Measurements from ENCODE around the gene GYS2. TPM values are rescaled to one million over a fixed set of nuclear protein-coding genes. Genes with fewer than 3 reads are reported as not detected.

GYS2 gene
- total and polyA plus RNA-seq, 9 donors, result 0.12 TPM; not detected in 8

DNA sequence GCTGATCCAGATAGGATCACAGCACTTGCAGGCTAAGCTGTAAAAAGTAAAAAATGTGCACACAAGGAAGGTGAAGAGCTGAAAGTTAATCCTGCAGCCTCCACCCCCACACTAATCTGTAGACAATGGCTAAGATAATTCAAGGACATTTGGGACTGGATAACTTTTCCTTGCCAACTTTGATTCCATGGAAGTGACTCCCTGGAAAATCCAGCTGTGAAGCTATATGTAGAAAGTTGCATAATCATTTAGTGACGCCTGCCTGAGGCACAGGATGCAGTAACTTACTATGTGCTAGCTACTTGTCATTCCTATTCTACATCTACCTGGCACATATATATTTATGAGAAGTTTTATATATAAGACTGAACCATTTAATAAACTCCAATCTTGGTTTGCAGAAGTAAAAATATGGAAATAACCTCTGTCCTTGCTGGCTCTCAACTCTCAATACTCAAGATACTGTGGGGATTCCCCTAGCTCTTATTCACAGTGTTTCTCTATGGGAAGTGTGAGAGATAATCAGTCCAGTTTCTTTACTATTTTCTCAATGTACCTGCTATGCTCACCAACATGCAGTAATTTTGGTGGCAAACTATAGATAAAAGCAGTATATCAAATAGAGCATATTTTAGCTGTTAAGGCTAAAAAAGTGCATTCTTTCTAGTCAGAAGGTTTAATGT lies 38.2 kb upstream of the GYS2 start:
- no peak for DNase-seq
- intact Hi-C loops (cut with DNase I), result no loop called here
- H3K27ac ChIP-seq, result no peak overlapping the region
- no peaks in the 10 kb centered on the region for H3K27me3 ChIP-seq
- 61 to 64% (median 62%) methylated on average over 1 of the region's 1 CpG for WGBS, 3 donors
- no peaks in the 10 kb centered on the region for H3K36me3 ChIP-seq
- H3K4me3 ChIP-seq, result no peak overlapping the region
- no peaks in the 10 kb centered on the region for H3K9me3 ChIP-seq
- H3K4me1 ChIP-seq (ENCODE audit: insufficient read depth), result peaks cover 2% of the 10 kb centered on the region
- TF ChIP-seq POLR2A (IDR thresholded peaks at IDR 0.05), result no peak
- TF ChIP-seq, protein P1, sequence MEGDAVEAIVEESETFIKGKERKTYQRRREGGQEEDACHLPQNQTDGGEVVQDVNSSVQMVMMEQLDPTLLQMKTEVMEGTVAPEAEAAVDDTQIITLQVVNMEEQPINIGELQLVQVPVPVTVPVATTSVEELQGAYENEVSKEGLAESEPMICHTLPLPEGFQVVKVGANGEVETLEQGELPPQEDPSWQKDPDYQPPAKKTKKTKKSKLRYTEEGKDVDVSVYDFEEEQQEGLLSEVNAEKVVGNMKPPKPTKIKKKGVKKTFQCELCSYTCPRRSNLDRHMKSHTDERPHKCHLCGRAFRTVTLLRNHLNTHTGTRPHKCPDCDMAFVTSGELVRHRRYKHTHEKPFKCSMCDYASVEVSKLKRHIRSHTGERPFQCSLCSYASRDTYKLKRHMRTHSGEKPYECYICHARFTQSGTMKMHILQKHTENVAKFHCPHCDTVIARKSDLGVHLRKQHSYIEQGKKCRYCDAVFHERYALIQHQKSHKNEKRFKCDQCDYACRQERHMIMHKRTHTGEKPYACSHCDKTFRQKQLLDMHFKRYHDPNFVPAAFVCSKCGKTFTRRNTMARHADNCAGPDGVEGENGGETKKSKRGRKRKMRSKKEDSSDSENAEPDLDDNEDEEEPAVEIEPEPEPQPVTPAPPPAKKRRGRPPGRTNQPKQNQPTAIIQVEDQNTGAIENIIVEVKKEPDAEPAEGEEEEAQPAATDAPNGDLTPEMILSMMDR (IDR thresholded peaks at IDR 0.05), result no peak
- TF ChIP-seq EP300 (IDR thresholded peaks at IDR 0.05), result no peak

DNA sequence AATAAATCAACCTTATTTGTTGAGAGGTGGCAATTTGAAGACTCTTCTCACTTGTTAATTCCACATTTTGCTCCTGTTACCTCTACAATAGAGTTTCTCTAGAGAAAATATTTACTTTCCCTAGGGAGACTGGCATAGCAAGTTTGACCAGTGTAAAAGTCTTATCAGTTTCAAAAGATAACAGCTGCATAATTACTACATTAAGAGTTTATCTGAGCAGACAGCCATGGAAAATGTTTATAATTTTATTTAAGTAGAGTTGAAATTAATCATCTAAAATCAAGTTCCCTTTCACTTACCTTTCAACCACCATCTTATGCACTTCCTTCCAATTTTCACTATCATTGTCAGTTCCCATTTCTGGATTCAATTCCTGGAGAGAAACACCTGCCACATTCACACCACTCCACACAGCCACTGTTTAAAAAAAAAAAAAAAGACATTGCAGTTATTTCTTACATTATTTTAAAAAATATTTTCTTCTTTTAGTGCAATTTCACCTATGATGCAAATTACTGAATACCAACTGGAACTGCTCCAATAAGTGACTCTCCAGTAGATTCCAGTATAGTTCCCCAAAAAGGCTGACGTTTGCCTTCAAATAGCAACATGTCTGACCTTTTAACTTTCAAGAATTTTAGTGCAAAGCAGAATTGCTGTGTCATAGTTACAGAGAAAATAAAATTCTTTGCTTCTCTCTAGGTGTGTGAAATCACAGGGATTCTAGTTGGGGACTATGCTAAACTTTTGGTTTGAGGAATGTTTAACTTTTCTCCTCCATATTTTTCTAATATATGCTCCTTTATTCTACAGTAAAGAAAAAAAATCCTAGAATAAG lies 33.6 kb upstream of the GYS2 start:
- TF ChIP-seq POLR2A (IDR thresholded peaks at IDR 0.05) (no peak), EP300 (IDR thresholded peaks at IDR 0.05) (no peak)
- TF ChIP-seq, protein P1 (IDR thresholded peaks at IDR 0.05), result no peak
- H3K9me3 ChIP-seq, result no peaks in the 10 kb centered on the region
- H3K27ac ChIP-seq, result no peak overlapping the region
- WGBS, 3 donors, result 19 to 49% (median 27%) methylated on average over 1 of the region's 1 CpG
- no peaks in the 10 kb centered on the region for H3K27me3 ChIP-seq
- no peak for DNase-seq
- no peaks in the 10 kb centered on the region for H3K36me3 ChIP-seq
- H3K4me1 ChIP-seq (ENCODE audit: insufficient read depth), result peaks cover 2% of the 10 kb centered on the region
- intact Hi-C loops (cut with DNase I), result no loop called here
- H3K4me3 ChIP-seq, result no peak overlapping the region

DNA sequence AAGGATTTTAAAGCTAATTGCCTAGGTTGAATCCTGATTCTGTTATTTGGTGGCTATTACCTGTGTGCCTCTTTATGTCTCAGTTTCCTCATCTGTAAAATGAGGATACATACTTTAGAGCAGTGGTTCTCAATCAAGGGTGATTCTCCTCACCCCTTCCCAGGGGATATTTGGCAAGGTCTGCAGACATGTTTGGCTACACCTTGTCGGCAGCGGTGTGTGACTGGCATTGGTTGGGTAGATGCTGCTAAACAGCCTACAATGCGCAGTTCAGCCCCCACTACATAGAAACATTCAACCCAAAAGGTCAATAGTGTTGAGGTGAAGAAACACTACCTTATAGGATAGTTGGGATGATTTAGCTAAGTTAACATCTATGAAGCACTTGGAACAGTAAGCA lies 29.6 kb upstream of the GYS2 start:
- Histone ChIP-seq H3K4me3 (no peak overlapping the region), H3K27ac (no peak overlapping the region), H3K9me3 (no peaks in the 10 kb centered on the region), H3K36me3 (no peaks in the 10 kb centered on the region), H3K4me1 (ENCODE audit: insufficient read depth) (no peaks in the 10 kb centered on the region), H3K27me3 (no peaks in the 10 kb centered on the region)
- intact Hi-C loops (cut with DNase I), result no loop called here
- TF ChIP-seq POLR2A (IDR thresholded peaks at IDR 0.05), result no peak
- 97 to 100% (median 99%) methylated on average over 3 of the region's 3 CpGs for WGBS, 3 donors
- no peak for DNase-seq

DNA sequence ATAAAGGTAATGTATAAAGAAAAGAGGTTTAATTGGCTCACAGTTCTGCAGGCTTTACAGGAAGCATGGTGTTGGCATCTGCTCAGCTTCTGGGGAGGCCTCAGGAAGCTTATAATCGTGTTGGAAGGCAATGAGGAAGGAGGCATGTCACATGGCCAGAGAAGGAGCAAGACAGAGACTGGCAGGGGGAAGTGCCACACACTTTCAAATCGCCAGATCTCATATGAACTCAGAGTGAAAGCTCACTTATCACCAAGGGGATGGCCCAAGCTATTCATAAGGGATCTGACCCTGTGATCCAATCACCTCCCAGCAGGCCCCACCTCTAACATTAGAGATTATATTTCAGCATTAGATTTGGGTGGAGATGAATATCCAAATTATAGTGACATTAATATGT lies 26.7 kb upstream of the GYS2 start:
- no peak overlapping the region for H3K4me3 ChIP-seq
- WGBS, 3 donors, result 37 to 51% (median 47%) methylated on average over 2 of the region's 2 CpGs
- TF ChIP-seq, protein P1 (IDR thresholded peaks at IDR 0.05), result no peak
- TF ChIP-seq EP300 (IDR thresholded peaks at IDR 0.05) (no peak), POLR2A (IDR thresholded peaks at IDR 0.05) (no peak)
- no peak for DNase-seq
- H3K9me3 ChIP-seq, result no peaks in the 10 kb centered on the region
- H3K36me3 ChIP-seq, result no peaks in the 10 kb centered on the region
- H3K27me3 ChIP-seq, result no peaks in the 10 kb centered on the region
- no peak overlapping the region for H3K27ac ChIP-seq
- intact Hi-C loops (cut with DNase I), result no loop called here
- H3K4me1 ChIP-seq (ENCODE audit: insufficient read depth), result no peaks in the 10 kb centered on the region

DNA sequence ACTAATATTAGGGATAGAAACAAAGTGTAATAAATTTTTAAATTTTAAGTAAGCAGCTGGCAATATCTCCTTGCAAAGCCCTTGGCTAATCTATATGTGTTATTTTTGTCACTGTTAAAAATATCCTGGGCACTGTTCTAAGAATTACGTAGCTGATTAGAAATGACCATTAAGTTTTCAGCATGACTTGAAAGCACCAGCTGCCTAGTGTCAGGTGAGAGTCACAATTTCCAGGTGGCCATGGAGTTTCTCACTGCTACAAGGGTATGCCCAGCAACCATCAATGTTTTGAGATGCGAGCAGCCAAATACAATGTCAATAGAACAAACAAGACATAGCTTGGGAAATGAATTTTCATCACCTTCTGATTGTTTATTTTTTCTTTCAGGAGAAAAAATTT lies 23.3 kb upstream of the GYS2 start:
- Histone ChIP-seq H3K4me1 (ENCODE audit: insufficient read depth) (no peaks in the 10 kb centered on the region), H3K4me3 (no peak overlapping the region), H3K9me3 (no peaks in the 10 kb centered on the region), H3K27ac (no peak overlapping the region), H3K36me3 (no peaks in the 10 kb centered on the region), H3K27me3 (no peaks in the 10 kb centered on the region)
- DNase-seq, result no peak
- WGBS, 3 donors, result 92 to 96% (median 94%) methylated on average over 2 of the region's 2 CpGs
- intact Hi-C loops (cut with DNase I), result no loop called here
- no peak for TF ChIP-seq EP300 (IDR thresholded peaks at IDR 0.05)
- no peak for TF ChIP-seq POLR2A (IDR thresholded peaks at IDR 0.05)
- TF ChIP-seq, protein P1 (IDR thresholded peaks at IDR 0.05), result no peak
